Measurements from ENCODE around the gene AMMECR1. TPM values are rescaled to one million over a fixed set of nuclear protein-coding genes. Genes with fewer than 3 reads are reported as not detected.

AMMECR1 gene
- total and polyA plus RNA-seq, 2 of the 4 experiments (the other 2 are of a cell fraction): 7.0 to 11.3 TPM

- intact Hi-C loops (cut with micrococcal nuclease): loop anchor here (10.0 kb wide), 1 partner anchor 141 kb away; the partner anchor contains the start of gene TMEM164
- no peak overlapping the region for H3K18ac ChIP-seq (ENCODE audit: low read depth, low read length)
- H3K4me3 ChIP-seq (ENCODE audit: insufficient read depth, low read depth, low read length): no peak overlapping the region
- no peak for DNase-seq
- H4K20me1 ChIP-seq (ENCODE audit: insufficient read depth, low read length): no peaks in the 10 kb centered on the region; the same call in 1 of the 2 replicates
- no peak overlapping the region for H2BK20ac ChIP-seq (ENCODE audit: low read depth, low read length)
- POLR2A ChIA-PET (ENCODE audit: unreplicated experiment): no interaction called here
- no peak overlapping the region for H3K14ac ChIP-seq (replicated peaks; ENCODE audit: low read depth, low read length)
- no peaks in the 10 kb centered on the region; the same call in 1 of the 2 replicates for H3K4me1 ChIP-seq (ENCODE audit: control insufficient read depth, insufficient read depth, low read length)
- no TSS peak for BruUV-seq (replicated peaks)
- no peak overlapping the region for H2AFZ ChIP-seq (replicated peaks; ENCODE audit: low read length, poor library complexity)
- no peak overlapping the region for H3K56ac ChIP-seq (ENCODE audit: extremely low read depth, insufficient read depth, low read length)
- no peak overlapping the region for H2BK15ac ChIP-seq (ENCODE audit: low read depth, low read length)
- no peaks in the 10 kb centered on the region for H3K36me3 ChIP-seq (ENCODE audit: control insufficient read depth, insufficient read depth, low read length)
- CTCF ChIA-PET: interaction anchor here (1.1 to 1.8 kb wide), 2 partner anchors 235 to 273 kb away, joined by 3 to 24 read pairs; no protein-coding TSS in a partner anchor
- in situ Hi-C loops (cut with MboI; ENCODE audit: low sequenced_read_pairs): loop anchor here (5.0 to 25.0 kb wide), 2 partner anchors 233 to 658 kb away; partner anchors contain the start of gene GUCY2F
- H2BK120ac ChIP-seq (ENCODE audit: low read depth, low read length): no peak overlapping the region
- no peak overlapping the region for H3K23ac ChIP-seq (ENCODE audit: low read depth, low read length)
- H2AK5ac ChIP-seq (ENCODE audit: low read depth, low read length): no peak overlapping the region
- H4K8ac ChIP-seq (ENCODE audit: low read depth in 2 of 2, low read length in 2 of 2): no peak overlapping the region
- no peak overlapping the region for H3K27ac ChIP-seq (ENCODE audit: insufficient read depth, low read length)
- TF ChIP-seq SMC3 (IDR thresholded peaks at IDR 0.05; ENCODE audit: low read depth, low read length): no peak
- no peak for TF ChIP-seq BHLHE40 (IDR thresholded peaks at IDR 0.05; ENCODE audit: low read depth, low read length)
- TF ChIP-seq CEBPB (IDR thresholded peaks at IDR 0.05; ENCODE audit: low read depth, low read length): no peak
- TF ChIP-seq FOS (IDR thresholded peaks at IDR 0.05; ENCODE audit: low read depth, low read length): no peak
- TF ChIP-seq MAFK (IDR thresholded peaks at IDR 0.05; ENCODE audit: low read depth, low read length): no peak
- no peak for TF ChIP-seq MAZ (IDR thresholded peaks at IDR 0.05; ENCODE audit: borderline replicate concordance, low read depth, low read length)
- no peak for TF ChIP-seq RCOR1 (IDR thresholded peaks at IDR 0.05; ENCODE audit: insufficient replicate concordance, low read length)
- no peak overlapping the region for H3K4ac ChIP-seq (ENCODE audit: low read depth, low read length)
- no peaks in the 10 kb centered on the region; the same call in 1 of the 2 replicates for H3K27me3 ChIP-seq (ENCODE audit: control insufficient read depth, insufficient read depth, low read length)
- no peak overlapping the region for H4K91ac ChIP-seq (ENCODE audit: insufficient read depth, low read depth, low read length)
- no peaks in the 10 kb centered on the region; the same call in 1 of the 2 replicates for H3K9me1 ChIP-seq (ENCODE audit: insufficient read depth, low read length)
- ATAC-seq (ENCODE audit: low read depth): no peak
- H2BK5ac ChIP-seq (ENCODE audit: low read depth, low read length, poor library complexity, severe bottlenecking): no peak overlapping the region
- no peak overlapping the region for H3K4me2 ChIP-seq (ENCODE audit: low read depth, low read length)
- H3K79me1 ChIP-seq (ENCODE audit: low read depth in 1 of 2, low read length in 2 of 2): no peaks in the 10 kb centered on the region
- H2AK9ac ChIP-seq (replicated peaks; ENCODE audit: low read depth, low read length, poor library complexity): no peak overlapping the region
- no peak overlapping the region for H3K9ac ChIP-seq (ENCODE audit: low read depth, low read length)
- no peak overlapping the region for H4K5ac ChIP-seq (ENCODE audit: low read depth, low read length)
- H3K9me3 ChIP-seq (ENCODE audit: control insufficient read depth, insufficient read depth, low read length): no peaks in the 10 kb centered on the region; the same call in 1 of the 2 replicates
- dilution Hi-C loops (cut with HindIII; ENCODE audit: low sequenced_read_pairs, unreplicated experiment): no loop called here
Observed at GRCh38 chrX:110145311-110145710, 172.6 kb downstream of the AMMECR1 start.

Small RNAs within 50 kb of the gene (microRNA-seq; reads per million reads assigned to microRNA genes)
- gene GNG5P2 (ENCODE audit: insufficient read depth, insufficient read length) (not detected), gene SNORD96B (ENCODE audit: insufficient read depth, insufficient read length) (not detected)

Small RNAs within 50 kb of the gene (small RNA-seq; reads per million reads assigned to genes)
- gene GNG5P2 (0 reads per million in 5 experiments), gene SNORD96B (0 to 16.3 (median 2.4) reads per million in 5 experiments)

Other genes with a start within 250 kb of the AMMECR1 start
- 0.56 and 0.90 TPM in 2 replicates for gene RTL9, start 40.8 kb upstream of the AMMECR1 start, total RNA-seq (2012; rRNA removed)
- 0.26 and 0.30 TPM in 2 replicates for gene RTL9, start 40.8 kb upstream of the AMMECR1 start, polyA plus RNA-seq (2012; rRNA removed)